PC-3 (cell line): ENCODE results near the gene MB.

Experiments used
- EZH2 ChIP-seq: fragments of 300-600 bp; sonication (generic); IDR thresholded peaks from one replicate; pipeline ENCODE4 v1.6.1; 2017; ENCODE audit warnings: antibody characterized with exemption, mild to moderate bottlenecking, low read length; ENCODE audit not compliant: unreplicated experiment
- TF ChIP-seq, protein P1 (sequence below): fragments of 300-600 bp; sonication (generic); conservative IDR thresholded peaks from 2 replicates; pipeline ENCODE4 v1.5.1; 2017; ENCODE audit warnings: antibody characterized with exemption, low read depth, mild to moderate bottlenecking, low read length

- no peak for TF ChIP-seq EZH2
- TF ChIP-seq, protein P1, sequence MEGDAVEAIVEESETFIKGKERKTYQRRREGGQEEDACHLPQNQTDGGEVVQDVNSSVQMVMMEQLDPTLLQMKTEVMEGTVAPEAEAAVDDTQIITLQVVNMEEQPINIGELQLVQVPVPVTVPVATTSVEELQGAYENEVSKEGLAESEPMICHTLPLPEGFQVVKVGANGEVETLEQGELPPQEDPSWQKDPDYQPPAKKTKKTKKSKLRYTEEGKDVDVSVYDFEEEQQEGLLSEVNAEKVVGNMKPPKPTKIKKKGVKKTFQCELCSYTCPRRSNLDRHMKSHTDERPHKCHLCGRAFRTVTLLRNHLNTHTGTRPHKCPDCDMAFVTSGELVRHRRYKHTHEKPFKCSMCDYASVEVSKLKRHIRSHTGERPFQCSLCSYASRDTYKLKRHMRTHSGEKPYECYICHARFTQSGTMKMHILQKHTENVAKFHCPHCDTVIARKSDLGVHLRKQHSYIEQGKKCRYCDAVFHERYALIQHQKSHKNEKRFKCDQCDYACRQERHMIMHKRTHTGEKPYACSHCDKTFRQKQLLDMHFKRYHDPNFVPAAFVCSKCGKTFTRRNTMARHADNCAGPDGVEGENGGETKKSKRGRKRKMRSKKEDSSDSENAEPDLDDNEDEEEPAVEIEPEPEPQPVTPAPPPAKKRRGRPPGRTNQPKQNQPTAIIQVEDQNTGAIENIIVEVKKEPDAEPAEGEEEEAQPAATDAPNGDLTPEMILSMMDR: peak; percentile 70
Observed at GRCh38 chr22:35627267-35628041, 10.3 kb upstream of the MB start.
